K562 (cell line): ENCODE measurements around the gene SORBS2. TPM values are rescaled to one million over a fixed set of nuclear protein-coding genes. Genes with fewer than 3 reads are reported as not detected.

Experiments
- ATAC-seq: fragments of 200-7000 bp; cut with Tn5 transposase; 3 replicates; pipeline ENCODE4 v1.9.1; 2020; ENCODE audit warnings: moderate library complexity
- BruUV-seq: library from RNA; stranded (reverse); fragments of 400-500 nt; replicated peaks from 2 replicates; lab custom pipeline; 2021; lab: Mats Ljungman, UMichigan
- CTCF ChIA-PET: fragments of 300-600 bp; formaldehyde crosslinking; extraction: SDS; loops from one replicate; lab custom pipeline; 2021; ENCODE audit warnings: low intra/inter-chr PET ratio; lab: Yijun Ruan, JAX
- POLR2A ChIA-PET: fragments of 300-600, 350-650 bp; sonication (Branson Sonifier 250); formaldehyde crosslinking; extraction: SDS; loops from one replicate; lab custom pipeline; 2021; ENCODE audit warnings: antibody characterized with exemption, inconsistent platforms; lab: Yijun Ruan, JAX
- DNase-seq, 4 experiments: peaks; one replicate each; pipeline versions ENCODE4 v3.0.0 to v3.0.0-alpha.2; 2011 to 2018; ENCODE audit warnings: low spot score in 3 of 4, mixed read lengths in 3 of 4; ENCODE audit errors: extremely low read depth in 1 of 4
- FAIRE-seq: peaks from 2 replicates; lab custom pipeline; 2011; peaks lifted over from hg19 to GRCh38; lab: Jason Lieb, UNC
- H2AFZ ChIP-seq: 2 replicates; pipeline ENCODE4 v1.6.0; 2011; ENCODE audit warnings: low read depth, low read length, control low read depth, inconsistent platforms
- H3K27ac ChIP-seq: fragments of 200-600 bp; 3 replicates; pipeline ENCODE4 v1.8.0; 2011; ENCODE audit warnings: low read depth, mild to moderate bottlenecking, control low read depth, inconsistent platforms, low read length, moderate library complexity, mixed read lengths; ENCODE audit errors: extremely low read depth
- H3K27me3 ChIP-seq, 2 experiments: fragments of 300-600 bp in 1 of 2; 2 replicates in 1 of 2; 3 replicates in 1 of 2; pipeline versions ENCODE4 v1.6.0 to v1.8.0; 2011; ENCODE audit warnings: inconsistent platforms in 2 of 2, low read length in 2 of 2, mild to moderate bottlenecking in 1 of 2, mixed read lengths in 1 of 2, moderate library complexity in 1 of 2; ENCODE audit not compliant: control insufficient read depth in 2 of 2, insufficient read depth in 2 of 2
- H3K36me3 ChIP-seq: fragments of 300-600 bp; 3 replicates; pipeline ENCODE4 v1.8.0; 2011; ENCODE audit warnings: mild to moderate bottlenecking, low read length, inconsistent platforms; ENCODE audit not compliant: control insufficient read depth, insufficient read depth
- H3K4me1 ChIP-seq, 2 experiments: fragments of 200-600 bp in 1 of 2; replicated peaks in 1 of 2; 2 replicates in 1 of 2; 3 replicates in 1 of 2; pipeline versions ENCODE4 v1.5.1 to v1.8.0; 2011; ENCODE audit warnings: inconsistent platforms in 2 of 2, low read length in 2 of 2, mild to moderate bottlenecking in 1 of 2, mixed read lengths in 1 of 2, moderate library complexity in 1 of 2; ENCODE audit not compliant: control insufficient read depth in 2 of 2, insufficient read depth in 2 of 2
- H3K4me2 ChIP-seq: 2 replicates; pipeline ENCODE4 v1.6.1; 2011; ENCODE audit warnings: low read length, control low read depth, inconsistent platforms, mixed read lengths; ENCODE audit not compliant: insufficient read depth
- H3K4me3 ChIP-seq: fragments of 200-600 bp; sonication (generic), shearing (Covaris generic); 2 replicates; pipeline ENCODE4 v1.5.1; 2016; ENCODE audit warnings: control low read depth, inconsistent platforms
- H3K79me2 ChIP-seq: fragments of 200-600 bp; 3 replicates; pipeline ENCODE4 v1.8.0; 2011; ENCODE audit warnings: low read length, inconsistent platforms; ENCODE audit not compliant: control insufficient read depth, insufficient read depth
- H3K9ac ChIP-seq, 2 experiments: 2 replicates each; pipeline versions ENCODE4 v1.6.0 to v1.6.1; 2011; ENCODE audit warnings: low read depth in 2 of 2, low read length in 2 of 2, control low read depth in 1 of 2, inconsistent platforms in 1 of 2, mild to moderate bottlenecking in 1 of 2, mixed read lengths in 1 of 2; ENCODE audit not compliant: insufficient read depth in 1 of 2
- H3K9me1 ChIP-seq: one replicate; pipeline ENCODE4 v1.6.0; 2011; ENCODE audit warnings: inconsistent platforms, mild to moderate bottlenecking, low read length, moderate library complexity; ENCODE audit not compliant: control insufficient read depth, insufficient read depth
- H3K9me3 ChIP-seq: replicated peaks from 2 replicates; pipeline ENCODE4 v1.5.1; 2011; ENCODE audit warnings: low read depth, low read length, inconsistent platforms; ENCODE audit not compliant: control insufficient read depth, insufficient read depth
- H4K20me1 ChIP-seq: replicated peaks from 2 replicates; pipeline ENCODE4 v1.6.1; 2011; ENCODE audit warnings: low read length, inconsistent platforms, mixed read lengths; ENCODE audit not compliant: control insufficient read depth, insufficient read depth
- AFF4 ChIP-seq: sonication (generic); formaldehyde crosslinking; IDR thresholded peaks from 2 replicates; pipeline ENCODE4 v1.8.0; 2023; ENCODE audit warnings: mild to moderate bottlenecking, missing genetic modification reagents
- CC2D1A ChIP-seq: fragments of 450-650 bp; IDR thresholded peaks from 2 replicates; pipeline ENCODE4 v1.6.1; 2017; ENCODE audit warnings: mild to moderate bottlenecking
- CREM ChIP-seq: IDR thresholded peaks from 2 replicates; pipeline ENCODE4 v1.6.1; 2014; ENCODE audit warnings: antibody characterized with exemption, low read depth
- HIVEP1 ChIP-seq: fragments of 250-450 bp; sonication (Bioruptor Pico); IDR thresholded peaks from 2 replicates; pipeline ENCODE4 v1.4.0; 2020; ENCODE audit warnings: mild to moderate bottlenecking
- HOXB6 ChIP-seq: fragments of 250-450 bp; sonication (Bioruptor Pico); IDR thresholded peaks from 2 replicates; pipeline ENCODE4 v1.5.1; 2022; ENCODE audit warnings: mild to moderate bottlenecking, borderline replicate concordance
- MECOM ChIP-seq: fragments of 250-450 bp; sonication (Bioruptor Pico); IDR thresholded peaks from 2 replicates; pipeline ENCODE4 v1.8.0; 2022; ENCODE audit warnings: inconsistent platforms
- NCOA1 ChIP-seq: fragments of 450-650 bp; IDR thresholded peaks from 2 replicates; pipeline ENCODE4 v1.6.1; 2016; ENCODE audit warnings: low read depth
- NR0B1 ChIP-seq: fragments of 450-650 bp; IDR thresholded peaks from one replicate; pipeline ENCODE4 v1.6.1; 2018; ENCODE audit warnings: mild to moderate bottlenecking, moderate library complexity; ENCODE audit not compliant: partially characterized antibody
- POLR3G ChIP-seq: IDR thresholded peaks from 2 replicates; pipeline ENCODE4 v1.6.1; 2011; ENCODE audit not compliant: insufficient read length, insufficient replicate concordance; ENCODE audit errors: extremely low read depth
- SREBF1 ChIP-seq: fragments of 150-350 bp; IDR thresholded peaks from 2 replicates; pipeline ENCODE4 v1.6.1; 2014; ENCODE audit warnings: antibody characterized with exemption, low read depth, low read length, borderline replicate concordance
- U2AF2 ChIP-seq: fragments of 200-400 bp; formaldehyde crosslinking; optimal IDR thresholded peaks from 2 replicates; pipeline ENCODE3; 2017; ENCODE audit warnings: low read depth, mild to moderate bottlenecking, low read length
- ZNF165 ChIP-seq: fragments of 250-450 bp; sonication (Bioruptor Pico); IDR thresholded peaks from 2 replicates; pipeline ENCODE4 v1.4.0; 2020; ENCODE audit warnings: borderline replicate concordance
- ZNF217 ChIP-seq: sonication (generic); formaldehyde crosslinking; IDR thresholded peaks from 2 replicates; pipeline ENCODE4 v1.8.0; 2022; ENCODE audit warnings: mild to moderate bottlenecking, missing genetic modification reagents
- ZNF384 ChIP-seq: IDR thresholded peaks from 2 replicates; pipeline ENCODE4 v1.6.1; 2012; ENCODE audit warnings: low read depth, low read length, improper control_type of control experiment
- ZNF518B ChIP-seq: fragments of 250-450 bp; sonication (Bioruptor Pico); IDR thresholded peaks from 2 replicates; pipeline ENCODE4 v1.5.0; 2021; ENCODE audit warnings: mild to moderate bottlenecking, moderate library complexity
- ZNF561 ChIP-seq: fragments of 450-650 bp; formaldehyde crosslinking; conservative IDR thresholded peaks from 2 replicates; pipeline ENCODE4 v1.4.0; 2020; ENCODE audit warnings: mild to moderate bottlenecking, moderate library complexity
- WGBS: fragments of 100-300 bp; shearing (Covaris generic); methylation state at CpG from one replicate; pipeline ENCODE4 v1.1.6; 2016; ENCODE audit warnings: low coverage, mixed read lengths; ENCODE audit not compliant: insufficient coverage; ENCODE audit errors: missing lambda C conversion rate; 5-methylcytosine and 5-hydroxymethylcytosine counted together
- in situ Hi-C: fragments of 300-500 bp; cut with MboI; formaldehyde crosslinking; loops from 4 replicates; pipeline ENCODE4 v1.15.0; 2018; ENCODE audit warnings: inconsistent platforms, mixed read lengths
- intact Hi-C: fragments of 100-400 bp; cut with micrococcal nuclease; formaldehyde crosslinking; loops from 2 replicates; pipeline ENCODE4 v1.14.2; 2022
- polyA plus RNA-seq, 8 experiments: library from polyadenylated mRNA; depleted of rRNA in 4 of 8; stranded (reverse) in 5 of 8; unstranded in 3 of 8; fragments of >200 nt; fragmentation: Nextera tagmentation in 2 of 8; fragmentation: Illumina TruSeq in 1 of 8; extraction: Ambion mirVana in 2 of 8; extraction: Trizol in 1 of 8; gene quantifications; 2 replicates each; pipeline versions ENCODE4 v1.2.1 to v1.2.3, GENCODE V29; 2011 to 2014; ENCODE audit warnings: inconsistent platforms in 1 of 8, missing spikeins in 1 of 8
- total RNA-seq, 7 experiments: library from RNA; depleted of rRNA in 6 of 7; stranded (reverse); fragments of >200 nt in 6 of 7; fragmentation: Illumina TruSeq in 2 of 7; extraction: Trizol in 2 of 7; gene quantifications; 2 replicates each; pipeline versions ENCODE4 v1.2.1 to v1.2.3, GENCODE V29; 2011 to 2021; ENCODE audit warnings: low replicate concordance in 1 of 7

The SORBS2 gene
- total and polyA plus RNA-seq, 9 of the 15 experiments (the other 6 are each of a cell fraction or from before 2014, with no cell fraction given) = 0.29 TPM; not detected in 8

GRCh38 chr4:185713731-185714130 is 98.3 kb downstream of the SORBS2 start:
- Histone ChIP-seq H3K36me3 (no peaks in the 10 kb centered on the region), H3K27me3 (peaks cover 5 to 27% of the 10 kb centered on the region in 2 experiments; a peak in 4 of 5 replicates), H2AFZ (no peak overlapping the region), H3K4me1 (no peaks in the 10 kb centered on the region), H3K27ac (no peak overlapping the region), H3K9me1 (no peaks in the 10 kb centered on the region), H3K79me2 (no peaks in the 10 kb centered on the region), H3K4me2 (no peak overlapping the region), H3K9me3 (no peaks in the 10 kb centered on the region), H3K4me3 (no peak overlapping the region), H4K20me1 (0 out of 2 replicates have a peak, but pooled peaks cover 5% of the 10 kb centered on the region), H3K9ac (no peak overlapping the region)
- FAIRE-seq = no peak
- no TSS peak for BruUV-seq
- intact Hi-C loops = no loop called here
- CTCF ChIA-PET = no interaction called here
- in situ Hi-C loops = no loop called here
- no peak for ATAC-seq
- POLR2A ChIA-PET = interaction anchor here (0.6 kb wide), 1 partner anchor 900 kb away, joined by 3 read pairs; no protein-coding TSS in a partner anchor
- DNase-seq = no peak
- 0% methylated on average over 1 of the region's 1 CpG for WGBS
- no peak for TF ChIP-seq ZNF384
- no peak for TF ChIP-seq HOXB6 (CRISPR knock-in tag)
- TF ChIP-seq SREBF1 = no peak
- TF ChIP-seq CREM = no peak
- TF ChIP-seq AFF4 (CRISPR knock-in tag) = no peak
- TF ChIP-seq MECOM = no peak
- no peak for TF ChIP-seq U2AF2
- no peak for TF ChIP-seq CC2D1A
- TF ChIP-seq NR0B1 = no peak
- no peak for TF ChIP-seq NCOA1
- no peak for TF ChIP-seq ZNF561
- no peak for TF ChIP-seq ZNF217
- no peak for TF ChIP-seq ZNF165 (CRISPR knock-in tag)
- no peak for TF ChIP-seq POLR3G
- TF ChIP-seq HIVEP1 (CRISPR knock-in tag) = no peak
- no peak for TF ChIP-seq ZNF518B
